PC-3 (cell line): ENCODE measurements around the gene PDZD2. TPM values are rescaled to one million over a fixed set of nuclear protein-coding genes. Genes with fewer than 3 reads are reported as not detected.

ENCODE experiments used
- ATAC-seq: fragments of 200-7000 bp; cut with Tn5 transposase; 2 replicates; pipeline ENCODE4 v1.9.1; 2020; ENCODE audit warnings: mild to moderate bottlenecking, moderate library complexity
- BruUV-seq: library from RNA; stranded (reverse); fragments of 400-500 nt; replicated peaks from 2 replicates; lab custom pipeline; 2021; lab: Mats Ljungman, UMichigan
- CTCF ChIA-PET: fragments of 300-600 bp; sonication (Branson Sonifier 250); formaldehyde crosslinking; loops from one replicate; lab custom pipeline; 2022; ENCODE audit warnings: antibody characterized with exemption; lab: Charles Lee
- POLR2A ChIA-PET: fragments of 300-600 bp; sonication (Branson Sonifier 250); formaldehyde crosslinking; loops from one replicate; lab custom pipeline; 2022; ENCODE audit warnings: antibody characterized with exemption; ENCODE audit not compliant: unreplicated experiment; lab: Charles Lee
- DNase-seq: peaks from one replicate; pipeline ENCODE4 v3.0.0-alpha.2; 2015
- H2AFZ ChIP-seq: fragments of 300-600 bp; sonication (generic); 2 replicates; pipeline ENCODE4 v1.6.0; 2016; ENCODE audit warnings: antibody characterized with exemption, low read length
- H3F3A ChIP-seq: fragments of 300-600 bp; sonication (generic); one replicate; pipeline ENCODE4 v1.6.0; 2017; ENCODE audit warnings: antibody characterized with exemption, low read length, control low read depth, mild to moderate bottlenecking; ENCODE audit not compliant: unreplicated experiment
- H3K27ac ChIP-seq: fragments of 300-600 bp; sonication (generic); 2 replicates; pipeline ENCODE4 v1.5.1; 2016; ENCODE audit warnings: mild to moderate bottlenecking, low read length
- H3K27me3 ChIP-seq: fragments of 300-600 bp; sonication (generic); 2 replicates; pipeline ENCODE4 v1.6.1; 2016; ENCODE audit warnings: low read length, mixed read lengths
- H3K36me3 ChIP-seq: fragments of 300-600 bp; sonication (generic); 2 replicates; pipeline ENCODE4 v1.6.1; 2016; ENCODE audit warnings: low read depth, mixed run types, low read length, mixed read lengths
- H3K4me1 ChIP-seq: fragments of 300-600 bp; sonication (generic); 2 replicates; pipeline ENCODE4 v1.5.1; 2016; ENCODE audit warnings: low read length; ENCODE audit not compliant: insufficient read depth
- H3K4me2 ChIP-seq: fragments of 300-600 bp; sonication (generic); 2 replicates; pipeline ENCODE4 v1.6.0; 2016; ENCODE audit warnings: low read length
- H3K4me3 ChIP-seq: fragments of 300-600 bp; sonication (generic); 2 replicates; pipeline ENCODE4 v1.5.1; 2016; ENCODE audit warnings: mild to moderate bottlenecking, low read length, mixed read lengths
- H3K79me2 ChIP-seq: fragments of 300-600 bp; sonication (generic); 2 replicates; pipeline ENCODE4 v1.6.1; 2017; ENCODE audit warnings: low read length, mixed read lengths
- H3K9ac ChIP-seq: fragments of 300-600 bp; sonication (generic); 2 replicates; pipeline ENCODE4 v1.6.0; 2016; ENCODE audit warnings: mild to moderate bottlenecking, low read length
- H3K9me2 ChIP-seq: fragments of 300-600 bp; sonication (generic); replicated peaks from 2 replicates; pipeline ENCODE4 v1.6.1; 2016; ENCODE audit warnings: mixed run types, low read length, mixed read lengths
- H3K9me3 ChIP-seq: fragments of 300-600 bp; sonication (generic); 2 replicates; pipeline ENCODE4 v1.6.1; 2016; ENCODE audit warnings: low read length, mixed read lengths
- H4K20me1 ChIP-seq: fragments of 300-600 bp; sonication (generic); 2 replicates; pipeline ENCODE4 v1.6.1; 2016; ENCODE audit warnings: low read length, mixed read lengths
- CTCF ChIP-seq: fragments of 300-600 bp; sonication (generic); conservative IDR thresholded peaks from 2 replicates; pipeline ENCODE4 v1.5.1; 2017; ENCODE audit warnings: antibody characterized with exemption, low read depth, mild to moderate bottlenecking, low read length
- EZH2 ChIP-seq: fragments of 300-600 bp; sonication (generic); IDR thresholded peaks from one replicate; pipeline ENCODE4 v1.6.1; 2017; ENCODE audit warnings: antibody characterized with exemption, mild to moderate bottlenecking, low read length; ENCODE audit not compliant: unreplicated experiment
- EZH2phosphoT487 ChIP-seq: fragments of 300-600 bp; sonication (generic); IDR thresholded peaks from 2 replicates; pipeline ENCODE4 v1.6.1; 2018; ENCODE audit warnings: mild to moderate bottlenecking, antibody characterized with exemption, low read length, borderline replicate concordance
- intact Hi-C: fragments of 100-400 bp; cut with micrococcal nuclease; formaldehyde crosslinking; loops from 2 replicates; pipeline ENCODE4 v1.9.0; 2023
- total RNA-seq: library from RNA; depleted of rRNA; stranded (reverse); fragments of >200 nt; gene quantifications from 2 replicates; pipeline ENCODE4 v1.2.3, GENCODE V29; 2014

PDZD2 gene
- total RNA-seq, 1 experiment from 2014 or later, result 2.0 TPM

GRCh38 chr5:32017692-32018367, 378.9 kb downstream of the PDZD2 start:
- ChIA-PET CTCF (no interaction called here), POLR2A (no interaction called here)
- BruUV-seq, result no TSS peak

GRCh38 chr5:32018476-32019436, 379.8 kb downstream of the PDZD2 start:
- Histone ChIP-seq H3K9me3 (no peaks in the 10 kb centered on the region), H3K9me2 (no peaks in the 10 kb centered on the region), H3K36me3 (no peaks in the 10 kb centered on the region), H2AFZ (no peak overlapping the region), H4K20me1 (no peaks in the 10 kb centered on the region), H3K27ac (no peak overlapping the region), H3K4me3 (no peak overlapping the region), H3K79me2 (no peaks in the 10 kb centered on the region), H3K4me1 (0 out of 2 replicates have a peak, but pooled peaks cover 4% of the 10 kb centered on the region), H3F3A (no peaks in the 10 kb centered on the region), H3K27me3 (no peaks in the 10 kb centered on the region), H3K4me2 (no peak overlapping the region), H3K9ac (no peak overlapping the region)
- DNase-seq (no peak), ATAC-seq (no peak)
- TF ChIP-seq EZH2phosphoT487, result no peak
- BruUV-seq, result no TSS peak
- ChIA-PET CTCF (no interaction called here), POLR2A (no interaction called here)
- intact Hi-C loops, result no loop called here

More at GRCh38 chr5:32017692-32018367, 378.9 kb downstream of the PDZD2 start:
- Histone ChIP-seq H4K20me1 (no peaks in the 10 kb centered on the region), H3K4me1 (0 out of 2 replicates have a peak, but pooled peaks cover 4% of the 10 kb centered on the region), H3K4me2 (no peak overlapping the region), H2AFZ (no peak overlapping the region), H3K36me3 (no peaks in the 10 kb centered on the region), H3K27me3 (no peaks in the 10 kb centered on the region), H3K27ac (no peak overlapping the region), H3F3A (no peaks in the 10 kb centered on the region), H3K9me3 (no peaks in the 10 kb centered on the region), H3K9me2 (no peaks in the 10 kb centered on the region), H3K9ac (no peak overlapping the region), H3K4me3 (no peak overlapping the region), H3K79me2 (no peaks in the 10 kb centered on the region)
- TF ChIP-seq EZH2 (no peak), EZH2phosphoT487 (no peak), CTCF (no peak)
- DNase-seq (no peak), ATAC-seq (no peak)
- intact Hi-C loops, result no loop called here

GRCh38 chr5:32020271-32020670, 381.3 kb downstream of the PDZD2 start:
- Histone ChIP-seq H3K9me3 (no peaks in the 10 kb centered on the region), H3K9me2 (no peaks in the 10 kb centered on the region), H3K79me2 (no peaks in the 10 kb centered on the region), H3F3A (no peaks in the 10 kb centered on the region), H3K27ac (no peak overlapping the region), H3K4me3 (no peak overlapping the region), H3K36me3 (no peaks in the 10 kb centered on the region), H3K4me1 (0 out of 2 replicates have a peak, but pooled peaks cover 4% of the 10 kb centered on the region), H4K20me1 (no peaks in the 10 kb centered on the region), H2AFZ (no peak overlapping the region), H3K4me2 (no peak overlapping the region), H3K27me3 (no peaks in the 10 kb centered on the region), H3K9ac (no peak overlapping the region)
- intact Hi-C loops, result no loop called here
- no TSS peak for BruUV-seq
- CTCF ChIA-PET, result no interaction called here
- POLR2A ChIA-PET, result no interaction called here
- TF ChIP-seq EZH2 (no peak), EZH2phosphoT487 (no peak), CTCF (no peak)
- DNase-seq (no peak), ATAC-seq (no peak)
